ENCODE results near the gene CCSER1.
"Not testable (repeated sequence)": the region's sequence is repeated elsewhere in the genome, so short reads cannot be mapped to it uniquely, and the experiment has no call there.

The CCSER1 gene

GRCh38 chr4:90293320-90293719 is 166.1 kb downstream of the CCSER1 start:
- DNase-seq (ENCODE audit: low read depth in 2 of 2), result no peak

DNA sequence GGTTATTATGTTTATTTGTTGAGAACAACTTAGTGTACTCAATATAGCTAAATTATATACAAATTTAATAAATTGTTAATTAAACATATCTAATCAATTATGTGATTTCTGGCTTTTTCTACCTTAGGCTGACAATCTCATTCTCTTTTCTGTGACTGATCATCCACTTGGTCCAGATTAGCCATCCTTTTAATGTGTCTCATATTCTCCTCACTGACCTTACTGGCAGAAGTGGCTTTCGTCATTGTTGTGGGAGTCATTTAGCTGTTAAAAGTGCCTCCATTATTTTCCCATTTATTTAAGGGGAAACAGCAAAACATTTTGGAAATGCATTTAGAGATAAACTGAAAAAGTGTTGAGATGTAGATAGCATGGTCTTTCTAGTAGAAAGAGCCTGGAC is 172.2 kb downstream of the CCSER1 start:
- DNase-seq (ENCODE audit: low read depth in 2 of 2), result no peak

GRCh38 chr4:90306810-90307209 is 179.6 kb downstream of the CCSER1 start:
- no peak for DNase-seq (ENCODE audit: low read depth in 2 of 2)

- not testable (repeated sequence) for DNase-seq (ENCODE audit: low read depth in 2 of 2)
Measured at GRCh38 chr4:90317140-90317539, 189.9 kb downstream of the CCSER1 start.

GRCh38 chr4:90317785-90318184 is 190.6 kb downstream of the CCSER1 start:
- no peak for DNase-seq (ENCODE audit: low read depth in 2 of 2)

DNA sequence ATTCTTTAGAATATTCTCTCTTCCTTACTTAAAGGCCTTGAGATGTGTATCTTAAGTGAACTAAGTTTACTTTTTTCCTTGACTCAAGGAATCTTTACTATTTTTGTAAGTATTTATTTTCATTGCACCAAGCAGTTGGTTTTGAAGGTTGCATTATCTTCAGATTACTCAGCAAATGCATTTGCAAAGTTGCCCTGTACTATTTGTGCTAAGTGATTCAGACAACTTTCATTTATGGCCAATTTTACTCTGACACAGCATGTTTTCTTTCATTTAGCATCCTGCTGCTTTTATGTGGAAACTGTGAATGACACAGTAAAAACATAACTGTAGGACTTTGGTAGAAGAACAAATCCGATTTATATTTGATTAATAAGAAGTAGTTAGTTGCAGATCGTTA is 191.0 kb downstream of the CCSER1 start:
- DNase-seq (ENCODE audit: low read depth in 2 of 2), result no peak

GRCh38 chr4:90328558-90328957 is 201.4 kb downstream of the CCSER1 start:
- no peak for DNase-seq (ENCODE audit: low read depth in 2 of 2)

GRCh38 chr4:90330546-90330945 is 203.4 kb downstream of the CCSER1 start:
- no peak for DNase-seq (ENCODE audit: low read depth in 2 of 2)

- DNase-seq (ENCODE audit: low read depth in 2 of 2), result no peak
Measured at GRCh38 chr4:90345549-90346215, 218.5 kb downstream of the CCSER1 start.

- no peak for DNase-seq (ENCODE audit: low read depth in 2 of 2)
Measured at GRCh38 chr4:90349636-90350035, 222.4 kb downstream of the CCSER1 start.

DNA sequence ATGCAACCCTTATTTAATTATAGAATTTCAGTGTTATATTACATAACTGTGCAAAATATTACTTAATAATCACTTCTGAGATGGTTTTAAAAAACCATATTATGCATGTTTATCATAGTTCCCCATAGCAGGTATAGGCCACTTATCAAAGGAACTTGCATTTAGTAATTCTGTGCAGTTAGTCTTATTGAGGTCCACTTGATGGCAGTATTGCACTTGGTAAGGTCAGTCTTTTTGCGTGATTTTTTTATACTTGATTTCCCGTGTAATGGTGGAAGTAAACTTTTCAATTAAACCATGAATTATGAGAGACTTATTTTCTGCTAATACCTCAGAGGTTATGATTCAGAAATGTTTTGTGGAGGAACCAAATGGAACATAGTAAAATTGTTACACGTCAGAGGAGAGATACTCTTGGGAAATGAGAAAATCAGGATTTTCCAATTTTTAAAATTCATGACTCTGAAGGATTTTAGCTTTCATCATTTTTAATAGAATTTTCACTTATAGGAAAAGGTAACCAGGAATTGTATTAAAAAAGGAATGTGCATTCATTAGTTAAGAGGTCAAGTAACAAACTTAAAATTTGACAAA is 230.0 kb downstream of the CCSER1 start:
- no peak for DNase-seq (ENCODE audit: low read depth in 2 of 2)

DNA sequence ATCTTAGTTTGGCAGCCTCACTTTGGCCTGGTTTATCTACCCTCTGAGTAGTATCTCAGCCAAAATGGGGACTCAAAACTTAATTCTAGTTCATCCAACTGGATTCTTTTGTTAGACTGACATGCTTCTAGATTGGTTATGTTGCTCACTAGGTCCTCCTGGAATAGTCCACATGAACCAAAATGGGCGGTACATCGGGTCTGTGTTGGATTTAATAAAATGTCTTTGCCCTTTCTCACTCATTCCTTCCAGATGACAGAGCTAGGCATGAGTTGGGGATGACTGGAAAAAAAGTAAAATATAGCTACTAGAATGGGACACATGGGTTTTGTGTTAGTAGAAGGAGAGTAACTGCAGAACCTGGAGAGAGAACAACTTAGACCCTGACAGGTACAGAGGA is 247.9 kb downstream of the CCSER1 start:
- no peak for DNase-seq (ENCODE audit: low read depth in 2 of 2)

GRCh38 chr4:90393215-90393614 is 266.0 kb downstream of the CCSER1 start:
- no peak for DNase-seq (ENCODE audit: low read depth in 2 of 2)

GRCh38 chr4:90403781-90404180 is 276.6 kb downstream of the CCSER1 start:
- no peak for DNase-seq (ENCODE audit: low read depth in 2 of 2)

DNA sequence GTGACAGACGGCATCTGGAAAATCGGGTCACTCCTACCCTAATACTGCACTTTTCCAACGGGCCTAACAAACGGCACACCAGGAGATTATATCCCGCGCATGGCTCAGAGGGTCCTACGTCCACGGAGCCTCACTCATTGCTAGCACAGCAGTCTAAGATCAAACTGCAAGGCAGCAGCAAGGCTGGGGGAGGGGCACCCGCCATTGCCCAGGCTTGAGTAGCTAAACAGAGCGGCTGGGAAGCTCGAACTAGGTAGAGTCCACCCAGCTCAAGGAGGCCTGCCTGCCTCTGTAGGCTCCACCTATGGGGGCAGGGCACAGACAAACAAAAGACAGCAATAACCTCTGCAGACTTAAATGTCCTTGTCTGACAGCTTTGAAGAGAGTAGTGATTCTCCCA is 280.7 kb downstream of the CCSER1 start:
- not testable (repeated sequence) for DNase-seq (ENCODE audit: low read depth in 2 of 2)

- DNase-seq (ENCODE audit: low read depth in 2 of 2), result not testable (repeated sequence)
Measured at GRCh38 chr4:90412786-90413185, 285.6 kb downstream of the CCSER1 start.

DNA sequence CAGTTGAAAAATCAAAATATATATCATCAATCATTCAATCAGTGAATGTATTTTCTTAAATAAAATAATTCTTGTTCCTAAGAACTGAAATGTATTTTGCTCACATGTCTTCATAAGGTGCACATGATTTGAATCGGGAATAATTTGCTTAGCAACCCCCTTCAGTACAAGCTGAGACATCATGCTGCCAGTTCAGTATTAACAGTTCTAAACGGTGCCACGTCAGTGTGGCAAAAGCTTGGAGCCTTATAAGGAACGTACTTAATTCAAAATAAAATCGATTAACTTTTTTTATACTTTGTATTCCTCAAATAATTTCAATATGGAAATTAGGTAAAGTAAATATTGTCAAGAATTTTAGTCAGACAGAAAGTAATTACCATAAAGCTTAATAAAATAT is 287.9 kb downstream of the CCSER1 start:
- no peak for DNase-seq (ENCODE audit: low read depth in 2 of 2)

GRCh38 chr4:90419124-90419711 is 292.0 kb downstream of the CCSER1 start:
- DNase-seq (ENCODE audit: low read depth in 2 of 2), result no peak

GRCh38 chr4:90421161-90421560 is 294.0 kb downstream of the CCSER1 start:
- DNase-seq (ENCODE audit: low read depth in 2 of 2), result no peak

GRCh38 chr4:90425893-90426292 is 298.7 kb downstream of the CCSER1 start:
- no peak for DNase-seq (ENCODE audit: low read depth in 2 of 2)

DNA sequence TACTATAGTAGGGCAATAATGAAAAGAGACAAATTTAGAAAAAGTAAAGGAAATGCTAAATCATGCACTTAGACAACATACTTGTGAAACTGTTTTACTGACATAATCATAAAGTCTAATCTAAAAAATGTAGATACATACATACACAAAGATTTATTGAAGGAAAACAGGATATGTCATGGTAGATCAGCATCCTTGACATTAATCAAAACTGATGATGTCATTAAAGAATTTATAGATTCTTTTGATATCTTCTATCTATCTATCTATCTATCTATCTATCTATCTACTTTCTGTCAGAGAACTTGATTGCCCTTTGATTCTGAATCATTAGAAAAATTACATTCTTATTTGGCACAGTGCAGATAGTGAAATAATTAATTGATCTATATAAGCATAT is 311.3 kb downstream of the CCSER1 start:
- DNase-seq (ENCODE audit: low read depth in 2 of 2), result no peak

DNA sequence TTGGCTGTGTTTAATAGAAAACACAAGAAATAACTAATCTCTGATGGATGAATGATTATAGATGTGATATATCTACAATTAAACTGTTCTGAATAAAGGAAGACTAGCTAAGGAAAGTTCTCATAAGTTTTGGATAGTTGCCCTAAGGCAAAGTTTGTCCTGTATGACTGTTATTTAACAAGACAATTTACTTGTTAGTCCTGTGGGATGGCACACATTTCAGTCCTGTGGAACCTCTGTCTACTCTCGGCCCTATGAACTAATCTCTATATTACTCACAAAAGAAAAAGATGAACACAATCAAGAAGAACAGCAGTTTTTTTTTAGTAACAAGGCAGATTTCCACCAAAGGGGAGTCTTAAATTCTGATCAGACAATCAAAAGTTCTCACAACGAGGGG is 314.6 kb downstream of the CCSER1 start:
- DNase-seq (ENCODE audit: low read depth in 2 of 2), result no peak

DNA sequence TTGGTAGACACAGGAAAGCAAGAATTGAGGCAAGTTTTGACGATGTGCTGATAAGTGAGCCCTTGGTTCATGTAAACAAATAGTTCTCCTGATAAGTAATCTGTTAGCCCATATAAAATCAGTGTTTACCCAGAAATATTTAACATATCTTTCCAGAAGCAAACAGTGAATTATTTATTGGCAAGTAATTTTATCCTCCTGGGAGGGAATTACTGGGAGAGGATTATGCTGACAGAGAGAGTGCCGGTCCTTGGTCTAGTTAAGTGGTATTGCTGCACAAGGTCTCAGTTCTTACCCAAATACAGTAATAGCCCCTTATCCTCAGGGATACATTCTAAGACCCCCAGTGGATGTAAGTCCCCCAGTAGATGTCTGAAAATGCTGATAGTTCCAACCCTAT is 315.4 kb downstream of the CCSER1 start:
- no peak for DNase-seq (ENCODE audit: low read depth in 2 of 2)

Data from stimulated activated CD8-positive, alpha-beta memory T cell treated with anti-CD3 and anti-CD28 coated beads, Interleukin-7, amount 100 ng/mL, for 4 hours (primary cell).